ENCODE results near the gene FTL.
A peak's percentile ranks its signal among the peaks of the same experiment; 100 is the strongest.

Gene FTL

DNA sequence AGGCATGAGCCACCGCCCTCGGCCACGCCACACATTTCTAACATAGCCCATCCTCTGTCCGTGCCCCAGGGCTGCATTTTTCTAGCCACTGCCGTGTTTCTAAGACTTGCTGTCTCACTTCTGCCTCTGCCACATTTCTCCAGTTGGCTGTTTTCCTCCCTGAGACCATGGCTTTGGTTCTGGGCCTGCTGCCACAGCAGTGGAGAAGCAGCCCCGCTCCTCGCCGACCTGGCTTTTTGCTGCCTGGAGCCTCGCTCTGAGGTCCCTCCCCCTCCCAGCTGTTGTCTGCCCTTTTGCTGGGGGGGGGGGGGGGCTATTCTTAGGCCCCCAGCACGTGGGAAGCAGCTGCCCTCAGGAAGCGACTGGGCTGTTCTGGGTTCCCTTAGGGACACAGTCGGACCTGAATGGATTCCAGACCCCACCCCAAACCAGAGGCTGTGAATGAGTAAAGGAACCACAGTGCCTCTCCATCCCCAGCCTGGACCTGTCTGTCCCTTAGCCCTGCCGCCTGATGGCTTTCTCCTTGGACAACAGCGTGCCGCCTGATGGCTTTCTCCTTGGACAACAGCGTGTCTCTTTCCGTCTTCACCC is 24.7 kb downstream of the FTL start:
- no peak for DNase-seq (ENCODE audit: insufficient read length, low spot score)
- FAIRE-seq = no peak

DNA sequence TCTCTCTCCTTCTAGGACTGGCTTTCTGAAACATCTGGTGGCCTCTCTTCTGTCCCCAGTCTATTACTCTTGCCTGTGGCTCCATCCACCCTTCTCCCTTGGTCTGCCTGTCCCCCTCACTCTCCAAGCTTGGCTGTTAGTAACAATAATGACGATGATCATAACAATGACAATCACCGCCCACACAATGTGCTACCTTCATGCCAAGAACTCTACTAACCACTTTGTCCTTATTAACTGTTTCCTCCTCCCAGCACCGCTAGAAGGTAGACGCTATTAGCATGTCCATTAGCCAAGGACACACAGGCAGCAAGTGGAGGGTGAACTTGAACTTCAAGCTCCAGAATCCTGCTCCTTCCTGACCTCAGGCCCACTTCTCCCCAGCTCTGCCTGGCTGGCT is 25.3 kb downstream of the FTL start:
- no peak for DNase-seq (ENCODE audit: insufficient read length, low spot score)
- no peak for FAIRE-seq

DNA sequence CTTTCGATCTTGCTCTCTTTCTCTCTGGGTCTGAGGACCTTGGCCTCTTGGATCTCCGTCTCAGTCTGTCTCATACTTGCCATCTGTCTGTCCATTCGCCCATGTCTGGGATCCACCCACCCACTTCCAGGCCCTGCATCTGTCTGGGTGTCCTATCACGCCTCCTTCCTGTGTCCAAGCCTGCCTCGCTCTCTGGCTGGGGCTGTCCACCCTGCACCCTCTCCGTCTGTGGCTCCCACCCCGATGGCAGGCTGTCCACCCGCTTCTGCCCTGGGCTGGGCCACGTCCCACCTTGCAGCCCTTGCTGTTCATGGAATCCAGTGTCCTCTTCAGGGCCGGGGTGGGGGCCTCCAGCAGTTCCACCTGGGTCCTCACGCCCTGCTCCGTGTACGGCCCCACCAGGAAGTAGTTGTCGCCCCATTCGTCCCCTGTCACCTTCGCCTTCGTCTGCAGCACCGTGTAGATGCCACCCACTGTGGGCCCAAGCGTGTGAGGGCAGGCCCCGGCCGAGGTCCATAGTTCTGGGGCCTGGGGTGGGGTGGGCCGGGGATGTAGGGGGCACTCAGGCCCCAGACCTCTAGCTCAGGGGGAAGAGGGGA is 26.0 kb downstream of the FTL start:
- no peak for FAIRE-seq
- no peak for DNase-seq (ENCODE audit: insufficient read length, low spot score)

DNA sequence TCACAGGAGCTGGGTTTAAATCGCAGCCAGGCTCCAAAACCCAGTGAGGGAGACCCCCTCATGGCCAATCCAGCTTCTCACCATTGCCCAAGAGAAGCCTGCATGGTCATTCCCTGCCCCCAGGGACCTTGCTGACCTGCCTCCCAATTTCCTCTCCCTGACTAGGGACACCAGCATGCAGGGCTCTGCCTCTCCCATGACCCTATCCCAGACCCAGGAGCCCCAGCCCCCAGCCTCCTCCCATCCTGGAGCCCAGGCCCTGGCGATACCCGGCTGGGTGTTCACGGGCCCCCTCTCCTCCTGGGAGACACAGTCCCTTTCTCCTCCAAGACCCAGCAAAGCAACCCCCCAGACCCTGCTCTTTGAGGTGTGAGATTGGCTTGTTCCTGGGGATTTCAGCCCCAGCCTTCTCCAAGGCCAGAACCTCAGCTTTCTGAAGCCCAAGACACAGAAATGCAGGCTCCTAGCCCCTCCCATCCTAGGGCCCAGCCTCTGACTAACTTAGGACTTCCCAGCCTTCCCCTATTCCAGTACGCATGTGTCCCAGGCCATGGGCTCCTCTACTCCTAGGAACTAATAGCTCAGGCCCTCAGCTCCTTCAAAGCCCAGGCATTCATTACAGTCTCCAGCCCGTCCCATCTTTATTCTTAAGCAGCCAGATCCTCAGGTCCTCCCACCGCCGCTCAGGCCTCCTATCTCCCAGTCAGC is 26.9 kb downstream of the FTL start:
- peak; percentile 53 for FAIRE-seq
- DNase-seq (ENCODE audit: insufficient read length, low spot score) = no peak

DNA sequence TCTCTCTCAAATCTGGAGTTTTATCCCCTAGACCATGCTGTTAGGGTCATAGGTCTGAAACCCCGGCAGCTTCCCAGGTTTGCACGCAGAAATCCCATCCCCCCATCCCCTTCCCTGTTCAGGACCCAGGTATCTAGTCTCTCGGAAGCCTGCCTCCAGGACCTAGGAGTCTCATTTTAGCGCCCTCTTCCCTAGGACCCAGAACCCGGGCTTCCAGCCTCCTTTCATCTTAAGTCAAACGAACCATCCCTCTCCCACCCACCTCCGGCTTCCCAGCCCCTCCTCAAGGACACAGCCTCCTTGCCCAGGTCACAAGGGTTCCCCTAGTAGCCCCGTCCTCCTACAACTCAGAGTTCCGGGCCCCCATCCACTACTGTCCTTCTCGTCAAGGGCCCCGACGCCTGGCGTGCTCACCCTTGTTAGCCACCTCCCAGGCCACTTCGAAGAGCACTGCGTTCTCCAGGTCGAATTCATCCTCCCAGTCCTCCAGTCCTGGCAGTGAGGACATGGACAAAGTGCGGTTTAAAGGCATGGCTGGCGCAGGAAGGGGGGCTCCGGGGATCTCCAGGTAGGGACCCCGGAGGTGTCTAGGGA is 27.6 kb downstream of the FTL start:
- no peak for DNase-seq (ENCODE audit: insufficient read length, low spot score)
- peak; percentile 80 for FAIRE-seq

DNA sequence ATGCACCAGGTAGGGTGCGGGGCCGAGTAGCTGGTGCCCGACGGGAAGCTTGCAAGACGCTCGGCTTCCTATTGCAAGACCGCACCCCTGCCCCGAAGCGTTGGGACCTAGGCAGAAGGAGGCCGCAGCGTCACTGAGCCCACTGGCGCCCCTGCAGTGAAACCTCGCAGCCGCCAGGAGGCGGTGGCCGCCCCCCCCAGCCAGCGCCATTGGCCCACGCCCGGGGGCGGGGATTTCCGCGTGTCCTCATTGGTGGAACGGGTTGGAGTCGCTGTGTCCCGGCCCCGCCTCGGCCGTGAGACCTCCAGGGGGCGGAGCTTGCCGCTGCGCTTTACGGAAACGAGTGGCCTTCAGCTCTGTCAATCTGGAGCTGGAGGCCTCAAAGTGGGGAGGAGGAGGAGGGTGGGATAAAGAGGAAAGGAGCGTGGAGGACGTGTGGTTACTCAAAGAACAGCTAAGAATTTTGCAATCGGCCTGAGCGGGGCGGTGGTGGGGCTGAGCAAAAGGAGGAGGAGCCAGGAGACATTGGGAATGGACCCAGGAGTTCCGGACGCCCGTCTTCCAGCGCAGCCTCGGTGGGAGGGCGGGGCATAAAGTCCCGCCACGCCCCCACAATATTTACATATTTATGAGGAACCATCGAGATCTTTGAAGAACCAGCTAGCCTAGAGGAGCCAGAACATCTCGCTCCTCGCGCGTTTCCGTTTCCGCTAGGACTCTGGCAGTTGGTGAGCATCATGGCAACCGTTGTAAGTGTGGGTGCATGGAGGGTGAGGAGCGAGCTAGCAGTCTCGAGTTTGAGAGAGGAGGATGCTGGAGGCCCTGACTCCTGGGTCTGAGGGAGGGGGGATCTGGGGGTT is 28.3 kb downstream of the FTL start, which contains the start of the genes GYS1 and RUVBL2:
GYS1 (minus strand) TSS at position 135 of the 860 bp plus-strand sequence. CDS start 197 bp downstream, outside the sequence.
RUVBL2 (plus strand) TSS at position 713 of the 860 bp plus-strand sequence; CDS start at position 738, 25 bp downstream.
- peak; percentile 100 for FAIRE-seq
- peak; percentile 96 for DNase-seq (ENCODE audit: insufficient read length, low spot score)

DNA sequence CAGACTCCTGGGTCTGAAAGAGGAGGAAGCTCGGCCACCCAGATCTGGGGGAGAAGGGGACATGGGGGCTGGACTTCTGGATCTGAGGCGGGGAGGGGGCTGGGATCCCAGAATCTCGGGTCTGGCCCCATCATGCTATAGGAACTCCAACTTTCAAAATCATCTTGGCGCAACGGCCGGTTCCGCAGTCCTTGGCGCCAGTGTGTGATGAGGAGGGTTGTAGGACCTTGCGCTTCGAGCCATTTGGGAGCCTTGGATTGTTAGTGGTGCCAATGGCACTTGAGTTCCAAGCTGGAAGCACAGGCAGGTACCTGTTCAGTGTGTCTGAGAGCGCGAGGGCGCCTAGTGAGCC is 28.9 kb downstream of the FTL start:
- FAIRE-seq (no peak), DNase-seq (ENCODE audit: insufficient read length, low spot score) (no peak)

DNA sequence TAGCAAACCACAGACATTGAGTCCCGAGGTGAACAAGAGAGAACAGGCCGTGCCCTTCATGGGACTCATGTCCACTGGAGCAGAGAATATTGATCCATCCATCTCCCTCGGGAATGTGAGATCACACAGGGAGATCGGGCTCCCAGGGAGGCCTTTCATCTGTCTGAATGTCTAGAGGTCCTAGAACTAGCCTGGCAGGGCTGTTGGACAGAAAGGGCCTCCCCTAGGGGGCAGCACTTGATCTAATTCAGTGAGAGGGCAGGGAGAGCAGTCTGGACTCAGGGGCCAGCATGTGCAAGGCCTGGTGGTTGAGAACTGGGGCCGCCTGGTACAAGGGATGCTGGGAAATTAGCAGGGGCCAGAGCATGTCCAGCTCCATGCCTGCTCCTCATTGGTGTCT is 32.9 kb downstream of the FTL start:
- DNase-seq (ENCODE audit: insufficient read length, low spot score) (no peak), FAIRE-seq (no peak)

DNA sequence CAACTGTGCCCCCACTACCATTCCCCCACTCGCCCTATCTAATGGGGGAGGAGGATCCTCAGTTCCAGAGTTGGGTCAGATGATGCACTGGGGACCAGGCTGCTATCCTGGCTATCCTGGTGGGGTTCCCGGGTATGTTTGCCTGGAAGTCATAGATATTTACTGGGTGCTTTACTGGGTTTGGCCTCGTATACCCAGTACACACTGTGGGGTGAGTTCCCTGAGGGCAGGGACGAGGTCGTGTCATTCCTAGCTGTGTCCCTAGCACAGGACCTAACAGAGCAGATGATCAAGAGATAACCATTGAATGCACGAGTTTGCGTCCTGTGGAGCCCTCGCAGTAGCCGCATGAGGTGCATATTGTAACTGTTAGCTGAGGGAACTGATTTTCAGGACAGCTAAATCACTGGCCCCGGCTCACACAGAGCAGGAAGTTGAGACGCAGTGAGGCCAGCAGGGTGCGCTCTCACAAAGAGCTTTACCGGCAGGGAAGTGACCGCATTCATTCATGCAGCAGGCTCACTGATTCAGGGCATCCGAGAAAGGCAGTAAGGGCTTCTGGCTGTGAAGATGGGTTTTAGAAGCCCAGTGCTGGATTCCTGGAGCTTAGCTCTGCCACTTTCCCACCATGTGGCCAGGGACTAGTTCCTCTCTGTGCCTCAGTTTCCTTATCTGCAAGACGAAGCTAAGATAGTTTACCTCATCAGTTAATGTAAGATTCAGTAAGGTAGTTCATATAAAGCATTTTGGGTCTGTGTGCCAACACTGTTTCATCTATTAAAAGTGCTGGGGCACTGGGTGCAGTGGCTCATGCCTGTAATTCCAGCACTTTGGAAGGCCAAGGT is 34.6 kb downstream of the FTL start:
- FAIRE-seq = peak; percentile 40
- DNase-seq (ENCODE audit: insufficient read length, low spot score) = no peak

DNA sequence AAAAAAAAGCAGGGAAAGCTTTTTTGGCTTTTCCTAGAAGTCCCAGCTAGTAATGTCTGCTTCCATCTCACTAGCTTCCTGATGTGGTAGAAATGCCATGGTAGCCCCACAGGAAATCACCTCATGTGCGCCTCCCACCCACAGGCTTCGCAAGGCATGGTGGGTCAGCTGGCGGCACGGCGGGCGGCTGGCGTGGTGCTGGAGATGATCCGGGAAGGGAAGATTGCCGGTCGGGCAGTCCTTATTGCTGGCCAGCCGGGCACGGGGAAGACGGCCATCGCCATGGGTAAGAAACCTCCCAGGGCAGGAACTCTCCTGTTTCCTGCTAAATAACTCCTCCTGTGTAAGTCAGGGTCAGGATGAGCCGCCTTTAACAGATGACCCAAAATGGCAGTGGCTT is 39.0 kb downstream of the FTL start:
- DNase-seq (ENCODE audit: insufficient read length, low spot score) (no peak), FAIRE-seq (no peak)

DNA sequence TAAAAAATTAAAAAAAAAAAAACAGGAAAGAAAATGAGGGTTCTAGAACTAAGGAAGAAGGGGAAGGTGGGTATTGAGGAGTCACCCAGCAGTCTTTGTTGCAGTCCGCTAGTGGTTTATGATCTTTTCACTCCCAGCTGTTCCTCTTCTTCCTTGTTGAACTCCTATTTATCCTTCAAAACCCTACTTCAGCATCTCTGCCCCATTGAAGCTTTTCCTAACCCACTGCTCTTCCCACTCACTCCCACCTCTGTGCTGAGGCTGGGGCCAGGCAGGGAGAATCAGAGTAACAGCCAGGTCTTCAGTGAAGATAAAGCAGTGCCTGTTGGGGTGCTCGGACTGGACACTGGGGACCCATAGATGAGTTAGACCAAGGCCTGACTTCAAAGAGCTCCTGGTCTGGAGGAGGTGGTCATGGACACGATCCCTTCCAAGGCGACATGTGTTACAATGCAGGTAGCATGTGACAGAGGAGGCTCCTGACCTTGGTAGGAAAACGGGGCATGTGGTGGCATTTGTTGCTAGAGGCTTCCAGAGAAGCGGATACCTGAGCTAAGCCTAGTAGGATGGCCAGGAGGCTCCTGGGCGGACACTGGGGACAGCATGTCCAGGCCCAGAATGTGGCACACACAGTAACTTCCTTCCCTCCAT is 40.0 kb downstream of the FTL start:
- DNase-seq (ENCODE audit: insufficient read length, low spot score) (no peak), FAIRE-seq (no peak)

DNA sequence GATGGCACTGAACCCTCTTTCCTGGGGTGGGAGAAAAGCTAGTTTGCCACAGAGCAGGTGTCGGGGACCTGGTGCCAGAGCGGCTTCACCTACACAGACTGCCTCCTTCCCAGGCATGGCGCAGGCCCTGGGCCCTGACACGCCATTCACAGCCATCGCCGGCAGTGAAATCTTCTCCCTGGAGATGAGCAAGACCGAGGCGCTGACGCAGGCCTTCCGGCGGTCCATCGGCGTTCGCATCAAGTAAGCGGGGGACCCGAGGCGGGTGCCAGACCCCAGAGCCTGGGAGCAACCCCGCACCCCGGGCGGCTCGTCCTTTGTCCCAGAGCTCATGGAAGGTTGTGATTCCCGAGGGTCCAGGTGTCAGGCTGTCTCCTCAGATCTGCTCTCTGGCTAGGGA is 41.8 kb downstream of the FTL start:
- FAIRE-seq (no peak), DNase-seq (ENCODE audit: insufficient read length, low spot score) (no peak)

DNA sequence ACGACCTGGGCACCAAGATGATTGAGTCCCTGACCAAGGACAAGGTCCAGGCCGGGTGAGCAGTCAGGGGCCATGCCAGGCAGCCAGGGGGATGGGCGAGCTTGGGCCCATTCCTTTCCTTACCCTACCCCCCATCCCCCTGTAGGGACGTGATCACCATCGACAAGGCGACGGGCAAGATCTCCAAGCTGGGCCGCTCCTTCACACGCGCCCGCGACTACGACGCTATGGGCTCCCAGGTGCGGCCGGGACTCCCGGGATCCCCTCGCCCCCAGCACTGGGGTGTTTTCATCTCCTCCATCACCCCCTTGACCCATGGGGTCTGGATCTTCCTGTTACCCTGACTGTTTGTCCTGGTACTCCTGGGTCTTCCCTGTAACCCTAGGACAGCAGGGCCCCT is 44.7 kb downstream of the FTL start:
- DNase-seq (ENCODE audit: insufficient read length, low spot score) = no peak
- FAIRE-seq = no peak

DNA sequence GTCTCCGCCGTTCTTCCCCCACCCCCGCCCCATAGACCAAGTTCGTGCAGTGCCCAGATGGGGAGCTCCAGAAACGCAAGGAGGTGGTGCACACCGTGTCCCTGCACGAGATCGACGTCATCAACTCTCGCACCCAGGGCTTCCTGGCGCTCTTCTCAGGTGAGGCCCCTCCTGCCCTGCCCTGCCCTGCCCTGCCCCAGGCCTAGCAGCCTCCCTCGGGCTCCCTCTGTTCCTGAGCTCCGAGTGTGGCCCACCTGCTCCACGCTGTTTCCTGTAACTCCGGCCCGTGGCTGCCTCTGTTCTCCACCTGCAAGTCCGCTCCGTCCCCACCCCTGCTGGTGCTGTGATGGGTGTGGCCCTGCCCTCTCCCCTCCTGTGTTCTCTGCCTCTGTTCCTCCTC is 45.3 kb downstream of the FTL start:
- FAIRE-seq (no peak), DNase-seq (ENCODE audit: insufficient read length, low spot score) (no peak)

DNA sequence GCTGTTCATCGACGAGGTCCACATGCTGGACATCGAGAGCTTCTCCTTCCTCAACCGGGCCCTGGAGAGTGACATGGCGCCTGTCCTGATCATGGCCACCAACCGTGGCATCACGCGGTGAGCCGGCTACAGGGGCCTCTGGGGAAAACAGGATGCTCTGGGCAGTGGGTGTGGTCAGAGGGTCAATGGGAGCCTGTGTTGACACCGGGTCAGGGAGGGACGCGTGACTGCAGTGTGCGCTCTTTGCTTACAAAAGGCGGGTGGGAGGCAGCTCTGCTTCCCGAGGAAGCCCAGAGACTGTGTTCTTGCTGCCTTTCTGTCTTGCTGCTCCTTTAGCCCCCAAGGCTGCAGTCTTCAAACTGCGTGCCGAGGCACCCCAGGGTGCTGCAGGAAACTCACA is 46.1 kb downstream of the FTL start:
- no peak for FAIRE-seq
- DNase-seq (ENCODE audit: insufficient read length, low spot score) = no peak

DNA sequence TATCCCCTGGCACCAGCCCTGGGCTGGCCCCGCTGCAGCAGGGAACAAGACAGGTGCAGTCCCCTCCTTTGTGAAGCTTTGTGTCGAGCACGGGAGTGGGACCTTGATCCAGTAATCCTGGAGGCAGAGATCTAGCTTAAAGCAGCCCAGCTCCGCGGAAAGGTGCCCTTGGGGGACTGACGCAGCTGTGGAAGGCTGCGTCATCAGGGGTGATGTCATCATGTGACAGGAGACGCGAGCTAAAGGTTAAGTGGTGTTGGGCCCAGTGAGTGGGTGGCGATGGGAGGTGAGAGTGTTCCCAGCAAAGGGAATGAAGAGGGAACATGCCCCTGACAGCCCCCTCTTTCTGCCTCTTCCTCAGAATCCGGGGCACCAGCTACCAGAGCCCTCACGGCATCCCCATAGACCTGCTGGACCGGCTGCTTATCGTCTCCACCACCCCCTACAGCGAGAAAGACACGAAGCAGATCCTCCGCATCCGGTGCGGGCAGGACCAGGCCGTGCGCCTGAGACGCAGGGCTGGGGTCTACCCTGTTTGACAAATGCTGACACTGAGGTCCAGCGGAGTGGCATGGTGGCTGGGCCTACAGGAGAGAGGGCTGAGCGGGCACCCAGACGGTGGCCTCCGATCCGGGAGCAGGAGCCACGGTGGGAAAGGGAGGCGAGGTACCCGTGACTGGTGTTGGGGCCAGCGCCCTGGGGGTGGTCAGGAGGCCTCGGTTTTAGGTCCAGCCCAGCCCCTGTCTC is 49.2 kb downstream of the FTL start:
- DNase-seq (ENCODE audit: insufficient read length, low spot score) (no peak), FAIRE-seq (no peak)

DNA sequence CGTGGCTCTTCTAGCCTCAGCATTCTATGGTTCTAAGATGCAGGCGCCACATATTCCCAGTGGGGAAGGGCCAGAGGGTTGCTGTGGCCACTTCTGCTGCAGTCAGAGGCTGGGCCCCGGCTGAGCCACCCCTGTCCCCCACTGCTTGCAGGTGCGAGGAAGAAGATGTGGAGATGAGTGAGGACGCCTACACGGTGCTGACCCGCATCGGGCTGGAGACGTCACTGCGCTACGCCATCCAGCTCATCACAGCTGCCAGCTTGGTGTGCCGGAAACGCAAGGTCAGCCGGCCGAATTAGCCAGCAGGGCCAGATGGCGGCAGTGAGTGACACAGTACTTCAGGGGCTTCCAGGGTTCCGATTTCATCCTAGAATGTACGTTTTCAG is 49.8 kb downstream of the FTL start:
- DNase-seq (ENCODE audit: insufficient read length, low spot score) (no peak), FAIRE-seq (no peak)

DNA sequence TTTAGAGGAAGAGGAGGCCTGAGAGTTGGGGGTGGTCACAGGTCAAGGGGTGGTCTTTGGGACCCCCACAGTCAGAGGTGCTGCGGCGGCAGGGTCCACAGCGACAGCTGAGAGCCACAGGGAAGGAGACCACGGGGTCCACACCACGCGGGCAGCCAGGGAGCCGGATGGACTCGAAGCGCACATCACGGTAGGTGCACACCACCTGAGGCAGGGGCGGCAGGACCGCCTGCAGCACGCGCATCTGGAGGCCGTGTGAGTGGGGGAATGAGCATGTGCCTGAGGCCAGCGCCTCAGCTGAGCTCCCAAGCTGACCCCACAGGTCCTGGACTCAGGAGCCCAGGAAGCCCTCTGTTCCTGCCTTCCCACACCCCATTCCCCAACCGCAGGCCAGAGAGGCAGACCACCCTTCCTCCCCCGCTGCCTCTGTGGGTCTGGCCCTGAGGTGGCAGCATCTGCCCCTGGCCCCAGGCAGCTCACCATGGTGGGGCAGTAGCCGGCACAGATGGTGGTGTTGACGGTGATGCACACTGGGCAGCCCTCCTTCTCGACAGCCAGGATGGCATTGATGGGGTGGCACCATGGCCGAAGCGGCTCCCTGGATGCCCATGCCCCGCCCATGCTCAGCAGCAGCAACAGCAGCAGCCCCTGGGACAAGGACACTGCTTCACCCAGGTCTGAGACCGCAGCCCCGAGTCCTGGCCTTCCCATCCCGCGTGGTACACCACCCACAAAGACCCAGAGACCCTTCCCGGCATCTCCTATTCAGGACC is 51.1 kb downstream of the FTL start:
- FAIRE-seq = no peak
- DNase-seq (ENCODE audit: insufficient read length, low spot score) = no peak
